G401 (cell line): ENCODE data around the gene KIRREL3. TPM values are rescaled to one million over a fixed set of nuclear protein-coding genes. Genes with fewer than 3 reads are reported as not detected.
"Not testable (repeated sequence)": the region's sequence is repeated elsewhere in the genome, so short reads cannot be mapped to it uniquely, and the experiment has no call there.

ENCODE experiments used
- DNase-seq: peaks from one replicate; pipeline ENCODE4 v3.0.0-alpha.2; 2015; ENCODE audit warnings: low spot score
- in situ Hi-C: cut with HindIII; loops from 2 replicates; pipeline ENCODE4 v1.10.0; 2016; ENCODE audit warnings: low sequenced_read_pairs, mixed read lengths
- total RNA-seq: library from RNA; depleted of rRNA; stranded (reverse); fragments of >200 nt; shearing (Covaris generic); gene quantifications from 2 replicates; pipeline ENCODE4 v1.2.3, GENCODE V29; 2014

The KIRREL3 gene
- total RNA-seq, 1 experiment from 2014 or later = not detected

GRCh38 chr11:126965331-126965730 is 35.2 kb downstream of the KIRREL3 start:
- in situ Hi-C loops = no loop called here

DNA sequence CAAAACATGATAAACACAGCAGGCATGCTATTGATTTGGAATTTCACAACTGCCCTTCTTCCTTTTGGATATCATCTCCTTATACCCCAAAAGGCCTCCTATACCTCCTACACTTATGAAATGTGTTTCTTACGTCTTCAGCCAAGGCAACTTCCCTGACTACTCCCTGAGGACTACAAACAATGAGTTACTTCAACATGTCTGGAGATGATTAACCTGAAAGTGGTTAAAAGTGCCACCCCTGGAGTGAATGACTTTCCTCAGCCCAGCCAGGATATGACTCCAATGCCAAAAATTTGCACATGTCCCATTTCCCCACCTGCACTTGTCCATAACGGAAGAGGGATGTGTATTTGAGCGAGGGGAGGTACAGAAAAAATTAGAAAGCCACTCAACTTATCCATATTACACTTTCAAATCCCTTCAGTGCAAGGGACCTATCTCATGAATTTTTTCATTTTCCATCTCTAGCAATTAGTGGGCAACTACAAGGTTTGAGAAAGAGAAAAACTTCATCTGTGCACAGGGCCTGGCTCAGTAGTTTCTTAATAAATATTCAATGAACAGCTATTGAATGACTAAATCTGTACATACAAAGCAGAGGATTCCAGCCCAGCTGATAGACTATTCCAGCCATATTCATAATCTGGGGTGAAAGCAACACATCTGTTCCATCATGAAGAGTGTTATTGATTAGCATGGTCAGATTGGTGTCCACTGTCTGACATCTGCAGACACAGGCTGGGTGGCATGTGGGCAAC is 36.8 kb downstream of the KIRREL3 start:
- in situ Hi-C loops = no loop called here
- DNase-seq = no peak

More at GRCh38 chr11:126965331-126965730, 35.2 kb downstream of the KIRREL3 start:
- no peak for DNase-seq

- no peak for DNase-seq
- in situ Hi-C loops = no loop called here
These were observed 37.5 kb downstream of the KIRREL3 start for GRCh38 chr11:126963115-126963514.

DNA sequence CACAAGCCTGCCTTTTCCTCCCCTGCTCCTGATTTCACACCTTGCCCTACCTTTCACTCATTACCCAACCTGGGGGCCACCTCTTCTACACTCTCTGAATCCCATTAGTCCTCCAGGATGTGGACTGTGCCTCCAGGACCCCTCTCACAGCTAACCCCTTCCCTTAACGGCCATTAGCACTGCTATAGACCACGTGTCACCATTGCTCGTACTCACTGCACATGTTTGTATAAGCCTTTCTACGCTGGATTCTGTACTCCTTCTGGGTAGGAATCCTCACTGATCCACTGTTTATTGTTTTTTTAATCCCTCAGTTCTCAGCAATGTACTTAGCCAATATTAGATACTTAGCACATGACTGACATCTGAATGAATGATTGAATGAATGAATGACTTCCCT is 40.9 kb downstream of the KIRREL3 start:
- DNase-seq = no peak
- in situ Hi-C loops = no loop called here

GRCh38 chr11:126956635-126957034 is 43.9 kb downstream of the KIRREL3 start:
- in situ Hi-C loops = no loop called here
- no peak for DNase-seq

DNA sequence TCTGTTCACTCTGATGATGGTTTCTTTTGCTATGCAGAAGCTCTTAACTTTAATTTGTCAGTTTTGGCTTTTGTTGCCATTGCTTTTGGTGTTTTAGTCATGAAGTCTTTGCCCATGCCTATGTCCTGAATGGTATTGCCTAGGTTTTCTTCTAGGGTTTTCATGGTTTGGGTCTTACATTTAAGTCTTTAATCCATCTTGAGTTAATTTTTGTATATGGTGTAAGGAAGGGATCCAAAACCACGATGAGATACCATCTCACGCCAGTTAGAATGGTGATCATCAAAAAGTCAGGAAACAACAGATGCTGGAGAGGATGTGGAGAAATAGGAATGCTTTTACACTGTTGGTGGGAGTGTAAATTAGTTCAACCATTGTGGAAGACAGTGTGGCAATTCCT is 48.0 kb downstream of the KIRREL3 start:
- in situ Hi-C loops, DNase-seq: not testable (repeated sequence)

DNA sequence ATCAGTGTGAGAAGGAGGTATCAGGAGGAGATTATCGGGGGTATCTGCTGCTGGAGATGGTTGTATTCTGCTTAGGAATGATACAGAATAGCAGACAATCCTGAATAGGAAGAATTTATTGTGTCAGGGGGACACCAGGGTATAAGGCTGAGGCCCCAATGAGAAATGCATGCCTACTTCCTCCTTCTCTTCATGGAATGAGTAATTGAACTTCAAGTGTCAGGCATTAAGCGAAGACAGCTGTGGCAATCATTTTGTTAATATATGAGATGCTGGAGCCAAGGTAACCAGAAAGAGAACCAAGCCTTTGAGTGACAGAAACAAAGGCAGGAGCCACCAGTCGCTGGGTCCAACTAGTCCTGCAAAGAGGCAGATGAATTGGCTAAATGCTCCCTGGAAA is 49.1 kb downstream of the KIRREL3 start:
- no peak for DNase-seq
- in situ Hi-C loops = no loop called here

DNA sequence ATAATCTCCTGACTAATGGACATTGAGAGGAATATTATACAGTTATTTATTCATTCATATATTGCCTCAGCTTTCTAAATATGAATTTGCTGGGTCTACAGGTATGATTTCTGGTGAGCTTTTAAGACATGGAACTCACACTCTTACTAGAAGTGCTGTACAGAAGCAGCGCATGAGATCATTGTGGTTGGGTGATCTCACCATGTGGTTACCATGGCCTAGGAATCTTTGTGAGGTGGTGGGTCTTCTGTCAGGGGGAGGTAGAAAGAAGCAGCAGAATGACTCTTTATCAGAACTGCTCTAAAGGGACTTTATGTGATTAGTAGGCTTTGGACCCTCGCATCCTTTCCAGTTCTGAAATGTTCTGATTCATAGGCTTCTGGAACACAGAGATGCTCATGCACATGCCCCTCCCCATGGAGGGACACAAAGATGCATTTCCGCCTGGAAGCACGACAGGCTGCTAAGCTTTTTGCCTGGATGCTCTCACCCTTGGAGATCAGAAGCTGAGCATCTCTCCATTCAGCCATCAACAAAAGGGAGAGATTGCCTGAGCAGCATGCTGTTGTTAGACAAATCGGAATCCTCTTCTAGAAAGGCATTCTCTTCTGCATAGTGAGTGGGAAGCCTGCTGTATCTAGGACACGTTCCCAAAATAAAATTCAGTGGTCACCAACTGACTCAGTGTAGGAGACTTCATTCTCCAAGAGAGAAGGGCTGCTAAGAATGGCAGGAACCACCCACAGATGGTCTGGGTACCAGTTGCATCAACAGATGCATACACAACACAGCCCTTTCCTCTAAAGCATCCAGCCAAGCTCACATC is 51.3 kb downstream of the KIRREL3 start:
- DNase-seq = peak; percentile 71
- in situ Hi-C loops = no loop called here

GRCh38 chr11:126948563-126948962 is 52.0 kb downstream of the KIRREL3 start:
- DNase-seq = no peak
- in situ Hi-C loops = no loop called here

DNA sequence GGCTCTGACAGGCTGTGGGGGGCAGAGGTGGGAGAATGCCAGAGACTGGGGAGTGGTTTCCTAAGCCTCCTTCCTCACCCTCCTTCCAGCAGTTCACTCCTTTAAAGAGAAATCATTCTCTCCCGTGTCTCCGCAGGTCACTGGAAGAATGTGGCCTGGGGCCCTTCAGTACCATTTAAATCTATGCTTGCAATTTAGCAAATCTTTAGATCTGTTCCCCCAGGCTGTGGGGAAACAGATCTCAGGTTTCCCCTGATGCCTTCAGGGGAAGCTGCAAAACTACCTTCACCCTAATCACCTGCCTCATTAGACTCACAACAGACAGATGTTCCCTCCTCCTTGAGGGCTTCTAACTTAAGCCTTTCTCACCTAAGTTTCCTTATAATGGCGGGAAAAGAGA is 55.3 kb downstream of the KIRREL3 start:
- in situ Hi-C loops = no loop called here
- no peak for DNase-seq

GRCh38 chr11:126943316-126943715 is 57.3 kb downstream of the KIRREL3 start:
- in situ Hi-C loops = no loop called here
- DNase-seq = no peak

- in situ Hi-C loops = no loop called here
- DNase-seq = no peak
These were observed 58.4 kb downstream of the KIRREL3 start for GRCh38 chr11:126942146-126942545.

DNA sequence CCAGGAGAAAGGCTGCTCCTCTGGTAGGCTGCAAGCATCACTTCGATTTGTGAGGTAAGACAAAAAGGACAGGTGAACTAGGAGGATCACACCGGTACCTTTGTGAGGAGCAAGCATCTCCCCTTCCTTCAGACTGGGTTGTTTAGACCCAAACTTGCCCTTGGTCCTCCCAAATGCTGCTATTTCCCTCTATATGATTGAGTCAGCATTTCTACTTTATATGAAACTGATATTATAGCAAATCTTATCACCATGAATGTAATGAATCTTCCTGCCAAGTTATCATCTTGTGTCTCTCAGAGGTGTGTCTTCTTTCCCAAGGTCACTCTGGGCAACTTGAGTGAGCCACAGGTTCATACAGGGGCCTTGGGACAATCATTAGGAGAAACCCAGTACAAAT is 61.0 kb downstream of the KIRREL3 start:
- in situ Hi-C loops = no loop called here
- DNase-seq = no peak

GRCh38 chr11:126938718-126939117 is 61.9 kb downstream of the KIRREL3 start:
- in situ Hi-C loops = no loop called here
- DNase-seq = no peak

DNA sequence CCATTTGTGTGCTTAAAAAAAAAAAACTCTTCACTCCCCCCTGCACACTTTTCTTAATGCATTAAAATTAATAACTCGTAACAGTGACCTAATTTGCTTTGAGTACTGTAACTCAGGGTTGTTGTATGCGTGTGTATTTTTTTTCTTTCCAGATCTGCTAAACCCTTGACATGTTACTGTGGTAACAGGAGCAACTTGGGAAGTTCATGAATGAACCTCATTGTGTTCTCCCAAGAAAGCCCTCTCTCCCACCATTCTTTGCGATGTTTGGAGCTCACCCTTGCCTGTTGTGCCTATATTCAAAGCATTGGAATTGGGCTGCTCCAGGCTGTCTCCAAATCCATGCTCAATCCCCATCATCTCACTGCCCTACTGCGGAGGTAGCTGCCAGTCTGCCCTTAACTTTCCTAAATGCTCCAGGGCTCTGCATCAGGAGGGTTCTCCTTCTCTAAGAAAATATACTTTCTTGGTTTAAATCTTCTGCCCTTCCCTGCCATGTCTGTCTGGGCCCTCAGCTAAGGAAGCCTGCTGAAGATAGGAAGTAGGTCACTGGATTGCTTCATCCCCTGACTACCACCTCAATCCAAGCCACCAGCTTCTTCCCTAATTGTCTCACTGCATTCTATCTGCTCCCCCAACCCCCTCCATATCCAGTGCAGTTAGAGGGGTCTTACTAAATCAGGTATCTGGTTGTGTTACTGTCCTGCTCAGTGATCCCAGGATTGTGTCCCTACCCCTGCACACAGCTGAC is 70.3 kb downstream of the KIRREL3 start:
- in situ Hi-C loops = no loop called here
- no peak for DNase-seq

DNA sequence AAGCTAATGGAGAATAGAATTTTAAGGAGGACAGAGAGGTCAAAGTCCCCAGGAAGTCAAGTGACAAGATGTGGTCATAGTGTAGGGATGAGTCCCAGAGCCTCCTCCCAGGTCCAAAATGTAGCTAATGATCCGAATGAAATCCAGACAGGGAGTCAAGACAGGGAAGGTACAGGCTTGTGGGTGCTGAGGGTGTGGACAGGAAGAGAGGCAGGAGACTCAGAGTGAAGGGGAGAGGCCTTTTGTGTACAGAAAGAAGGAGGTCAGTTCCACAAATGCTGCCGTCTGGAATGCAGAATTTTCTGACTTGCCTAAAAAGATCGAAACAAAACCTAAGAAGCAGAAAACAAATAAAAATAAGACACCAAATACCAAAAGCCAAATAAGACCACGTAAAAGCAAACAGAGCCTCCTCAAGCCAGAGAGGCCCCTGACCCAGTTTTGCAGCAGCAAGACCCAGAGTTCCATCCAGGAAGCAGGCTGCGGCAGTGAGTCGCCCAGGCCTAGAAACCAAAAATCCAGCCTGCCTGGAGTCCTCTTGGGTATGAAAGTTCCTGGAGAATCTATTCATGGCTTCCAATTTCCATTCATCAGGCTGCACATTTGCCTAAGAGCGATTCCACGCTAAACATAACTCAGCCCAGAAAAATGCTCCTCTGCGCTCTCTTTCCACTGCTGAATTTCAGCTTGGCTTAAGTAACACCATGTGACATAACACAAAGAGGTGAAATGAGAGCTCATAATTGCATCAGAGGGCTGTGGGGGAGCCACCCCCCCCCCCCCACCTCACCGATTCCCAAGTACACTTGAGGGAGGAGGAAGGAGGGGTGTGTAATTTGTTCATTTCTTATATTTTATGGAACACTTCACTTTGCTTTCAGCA is 71.2 kb downstream of the KIRREL3 start:
- in situ Hi-C loops = no loop called here
- no peak for DNase-seq

- in situ Hi-C loops = no loop called here
- DNase-seq = no peak
These were observed 72.9 kb downstream of the KIRREL3 start for GRCh38 chr11:126927623-126928022.

DNA sequence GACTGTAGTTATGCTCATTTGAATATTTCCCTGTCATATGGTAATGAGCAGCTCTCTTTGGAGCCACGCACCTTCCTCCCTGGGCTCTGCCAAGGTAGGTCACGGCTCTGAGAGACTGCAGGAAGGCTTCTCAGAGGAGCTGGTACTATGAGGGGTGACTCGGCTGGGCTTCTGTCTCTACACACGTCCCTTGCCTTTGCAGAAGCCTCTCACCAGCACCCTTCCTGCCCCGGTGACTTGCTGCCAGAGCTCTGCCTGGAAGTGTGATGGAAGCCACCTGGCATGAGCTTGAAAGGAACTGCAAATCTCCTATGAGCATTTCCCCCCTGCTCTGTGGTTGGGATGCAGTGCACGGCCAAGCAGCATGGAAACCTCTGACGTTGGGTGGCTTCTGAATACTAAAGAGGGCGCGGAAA is 74.2 kb downstream of the KIRREL3 start:
- peak; percentile 74 for DNase-seq
- in situ Hi-C loops = no loop called here
